Bronchial epithelial cell (primary cell): ENCODE data around the gene ACOT12. TPM values are rescaled to one million over a fixed set of nuclear protein-coding genes. Genes with fewer than 3 reads are reported as not detected.

Experiments used
- DNase-seq: peaks from one replicate; pipeline ENCODE4 v3.0.0-alpha.2; 2010; ENCODE audit warnings: low read depth
- FAIRE-seq: peaks from 2 replicates; lab custom pipeline; 2011; peaks lifted over from hg19 to GRCh38; lab: Jason Lieb, UNC
- H3K27me3 ChIP-seq: 2 replicates; pipeline ENCODE4 v1.5.1; 2011; ENCODE audit warnings: low read length; ENCODE audit not compliant: control insufficient read depth, insufficient read depth
- H3K36me3 ChIP-seq: 2 replicates; pipeline ENCODE4 v1.5.1; 2011; ENCODE audit warnings: low read length; ENCODE audit not compliant: control insufficient read depth, insufficient read depth
- H3K4me3 ChIP-seq: 2 replicates; pipeline ENCODE4 v1.5.1; 2011; ENCODE audit warnings: mild to moderate bottlenecking, low read depth, low read length, control low read depth
- CTCF ChIP-seq: IDR thresholded peaks from 2 replicates; pipeline ENCODE4 v1.5.1; 2011; ENCODE audit warnings: mild to moderate bottlenecking, moderate library complexity, low read length, control low read depth, inconsistent platforms; ENCODE audit not compliant: insufficient read depth, severe bottlenecking
- total RNA-seq: library from RNA; depleted of rRNA; stranded (reverse); fragments of >200 nt; gene quantifications from 2 replicates; pipeline ENCODE4 v1.2.1, GENCODE V29; 2014

Gene ACOT12
- total RNA-seq, 1 donor from 2014 or later = not detected

- Histone ChIP-seq H3K27me3 (peaks cover 4% of the 10 kb centered on the region), H3K4me3 (no peak overlapping the region), H3K36me3 (no peaks in the 10 kb centered on the region)
- FAIRE-seq = no peak
- DNase-seq = no peak
- TF ChIP-seq CTCF = no peak
These were observed 3.2 kb upstream of the ACOT12 start for GRCh38 chr5:81397176-81397575.

DNA sequence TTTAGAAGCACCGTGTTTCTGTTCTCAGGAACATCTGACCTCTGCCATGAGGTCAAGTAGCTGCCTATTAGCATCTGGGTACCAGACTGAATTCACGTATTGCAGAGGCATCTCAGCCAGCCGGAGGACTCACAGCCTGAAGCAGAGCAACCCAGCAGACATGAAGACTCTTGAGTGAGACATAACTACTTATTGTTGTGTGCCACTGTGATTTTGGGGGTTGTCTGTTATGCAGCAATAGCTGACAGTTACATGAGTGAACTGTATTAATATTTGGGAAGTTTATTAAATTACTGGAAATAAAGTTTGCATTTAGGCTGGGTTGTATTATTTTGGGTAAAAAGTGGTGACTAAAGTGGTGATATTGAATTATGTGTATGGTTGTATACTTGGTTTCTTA lies 1.3 kb upstream of the ACOT12 start:
- Histone ChIP-seq H3K4me3 (no peak overlapping the region), H3K27me3 (peaks cover 6% of the 10 kb centered on the region), H3K36me3 (no peaks in the 10 kb centered on the region)
- FAIRE-seq = no peak
- no peak for TF ChIP-seq CTCF
- DNase-seq = no peak

DNA sequence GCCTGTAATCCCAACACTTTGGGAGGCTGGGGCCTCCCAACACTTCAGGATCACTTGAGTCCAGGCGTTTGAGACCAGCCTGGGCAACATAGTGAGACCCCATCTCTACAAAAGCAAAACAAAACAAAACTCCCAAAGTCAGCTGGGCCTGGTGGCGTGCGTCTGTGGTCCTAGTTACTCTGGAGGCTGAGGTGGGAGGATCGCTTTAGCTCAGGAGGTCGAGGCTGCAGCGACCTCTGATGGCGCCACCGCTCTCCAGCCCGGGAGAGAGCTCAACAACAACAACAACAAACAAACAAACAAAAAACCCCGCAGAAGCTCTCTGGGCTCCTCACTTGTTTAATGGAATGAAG lies 528 bp downstream of the ACOT12 start:
- Histone ChIP-seq H3K27me3 (peaks cover 7% of the 10 kb centered on the region), H3K36me3 (no peaks in the 10 kb centered on the region), H3K4me3 (no peak overlapping the region)
- FAIRE-seq = no peak
- TF ChIP-seq CTCF = no peak
- DNase-seq = no peak

DNA sequence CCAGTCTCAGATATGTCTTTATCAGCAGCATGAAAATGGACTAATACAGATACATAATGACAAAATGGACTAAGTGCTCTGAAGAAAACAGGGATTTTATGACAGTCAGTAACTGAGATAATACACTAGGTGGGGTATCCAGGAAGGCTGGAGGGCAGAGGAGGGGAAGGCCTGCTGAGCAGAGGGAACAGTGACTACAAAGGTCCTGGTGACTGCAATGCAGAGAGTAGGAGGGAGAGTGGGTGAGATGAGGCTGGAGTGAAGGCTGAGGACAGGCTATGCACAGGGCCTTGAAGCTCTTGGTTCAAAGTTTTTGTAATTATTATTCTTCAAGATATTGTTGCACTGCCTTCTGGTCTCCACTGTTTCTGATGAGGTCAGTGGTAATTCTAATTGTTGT lies 4.9 kb downstream of the ACOT12 start:
- DNase-seq = no peak
- no peak for TF ChIP-seq CTCF
- H3K4me3 ChIP-seq = no peak overlapping the region
- peaks cover 7% of the 10 kb centered on the region for H3K27me3 ChIP-seq
- no peak for FAIRE-seq
- no peaks in the 10 kb centered on the region for H3K36me3 ChIP-seq

DNA sequence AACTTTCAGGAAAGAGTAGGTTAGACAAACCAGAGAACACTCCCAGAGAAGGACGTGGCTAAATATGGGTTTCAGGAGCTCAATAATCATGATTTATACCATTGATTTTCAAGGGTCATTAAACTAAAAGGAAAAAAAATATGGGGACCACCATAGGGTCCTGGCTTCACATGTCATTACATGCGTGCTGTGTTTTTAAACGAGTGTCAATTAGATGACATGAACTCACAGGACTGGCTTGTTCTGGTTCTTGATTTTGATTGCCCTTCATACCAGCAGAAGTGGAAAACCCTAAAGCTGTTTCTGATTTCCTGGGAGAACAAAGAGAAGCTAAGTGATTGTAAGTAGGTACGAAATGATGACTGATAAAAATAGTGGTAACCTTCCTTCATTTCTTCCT lies 5.8 kb downstream of the ACOT12 start:
- TF ChIP-seq CTCF = no peak
- H3K27me3 ChIP-seq = peaks cover 3% of the 10 kb centered on the region
- FAIRE-seq (no peak), DNase-seq (no peak)
- H3K36me3 ChIP-seq = no peaks in the 10 kb centered on the region
- no peak overlapping the region for H3K4me3 ChIP-seq

GRCh38 chr5:81383867-81384266 lies 10.1 kb downstream of the ACOT12 start:
- no peaks in the 10 kb centered on the region for H3K27me3 ChIP-seq
- FAIRE-seq = no peak

More at GRCh38 chr5:81383867-81384266, 10.1 kb downstream of the ACOT12 start:
- Histone ChIP-seq H3K4me3 (no peak overlapping the region), H3K36me3 (no peaks in the 10 kb centered on the region)
- no peak for DNase-seq
- no peak for TF ChIP-seq CTCF
